NCI-H1930 (cell line): ENCODE data around the gene PRSS27.
"Not testable (repeated sequence)": the region's sequence is repeated elsewhere in the genome, so short reads cannot be mapped to it uniquely, and the experiment has no call there.

ENCODE experiments used
- DNase-seq, 2 experiments: peaks; one replicate each; lab custom pipeline; 2025; lab: John Stamatoyannopoulos, UW

PRSS27 gene

DNA sequence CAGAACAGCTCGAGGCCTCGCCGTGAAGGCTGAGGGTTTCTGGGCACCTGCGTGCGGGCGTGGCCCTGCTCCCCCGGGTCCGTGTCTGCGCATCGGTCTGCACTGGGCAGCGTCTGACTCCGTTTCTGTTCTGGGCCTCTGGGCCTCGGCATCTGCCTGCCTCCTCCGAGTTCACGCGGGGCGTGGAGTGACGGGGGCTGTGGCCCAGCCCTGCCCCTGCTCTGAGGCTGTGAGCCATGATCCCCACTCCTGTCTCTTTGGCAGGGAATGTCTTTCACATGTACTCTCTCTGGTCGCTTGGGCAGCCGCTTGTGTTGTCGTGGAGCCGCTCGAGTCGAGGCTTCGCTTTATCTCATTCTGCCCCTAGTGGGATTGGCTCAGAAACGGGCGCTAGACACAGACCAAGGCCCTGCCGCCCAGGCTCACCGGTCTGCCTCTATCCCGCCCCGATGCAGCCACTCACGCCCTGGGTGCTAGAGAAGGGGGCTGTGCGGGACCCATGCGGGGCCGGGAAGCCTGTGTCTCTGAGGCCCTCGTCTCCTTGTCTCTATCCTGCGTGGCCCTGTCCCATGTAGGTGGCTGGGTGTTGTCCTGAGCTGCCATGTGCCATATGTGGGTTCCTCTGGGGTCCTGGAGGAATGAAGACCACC is 23.3 kb downstream of the PRSS27 start:
- not testable (repeated sequence) for DNase-seq

GRCh38 chr16:2692948-2693651 is 26.9 kb downstream of the PRSS27 start:
- DNase-seq, result no peak

GRCh38 chr16:2692251-2692947 is 27.6 kb downstream of the PRSS27 start:
- DNase-seq, result no peak

DNA sequence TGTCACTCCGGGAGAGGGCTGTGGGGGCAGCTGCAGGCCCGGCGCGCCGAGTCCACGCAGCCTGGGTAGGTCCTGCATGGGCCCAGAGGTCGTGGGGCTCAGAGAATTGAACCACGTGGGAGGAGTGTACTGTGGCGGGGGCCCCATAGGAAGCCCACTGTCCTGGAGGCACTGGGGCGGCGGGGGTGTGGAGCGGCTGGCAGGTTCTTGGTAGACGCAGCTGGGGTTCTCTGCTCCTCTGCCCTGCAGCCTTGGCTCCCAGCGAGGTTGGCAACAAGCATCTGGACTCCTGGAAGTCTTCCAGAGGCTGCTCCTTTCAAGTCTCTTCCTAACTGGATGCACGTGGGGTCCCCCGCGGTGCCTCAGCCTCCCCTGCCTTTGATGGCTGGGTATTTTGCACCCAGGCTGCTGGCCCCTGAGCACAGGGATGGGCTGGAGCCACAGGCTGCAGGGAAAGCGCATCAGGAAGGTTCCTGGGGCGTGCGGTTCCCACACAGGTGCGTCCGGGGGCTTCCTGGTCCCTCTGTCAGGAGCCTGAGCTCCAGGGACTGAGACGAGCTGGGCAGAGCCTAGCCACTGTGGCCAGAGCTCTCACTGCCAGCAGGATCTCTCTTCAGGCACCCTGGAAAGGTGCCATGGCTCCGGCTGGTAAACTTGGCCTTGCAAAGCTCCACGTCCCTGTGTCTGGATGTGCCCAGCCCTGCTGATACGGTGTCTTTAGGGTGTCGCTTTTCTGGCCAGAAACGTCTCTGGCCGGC is 28.4 kb downstream of the PRSS27 start:
- DNase-seq, result no peak

GRCh38 chr16:2690852-2691251 is 29.2 kb downstream of the PRSS27 start:
- DNase-seq, result no peak

- DNase-seq, result no peak
Observed at GRCh38 chr16:2689968-2690801, 29.8 kb downstream of the PRSS27 start.

DNA sequence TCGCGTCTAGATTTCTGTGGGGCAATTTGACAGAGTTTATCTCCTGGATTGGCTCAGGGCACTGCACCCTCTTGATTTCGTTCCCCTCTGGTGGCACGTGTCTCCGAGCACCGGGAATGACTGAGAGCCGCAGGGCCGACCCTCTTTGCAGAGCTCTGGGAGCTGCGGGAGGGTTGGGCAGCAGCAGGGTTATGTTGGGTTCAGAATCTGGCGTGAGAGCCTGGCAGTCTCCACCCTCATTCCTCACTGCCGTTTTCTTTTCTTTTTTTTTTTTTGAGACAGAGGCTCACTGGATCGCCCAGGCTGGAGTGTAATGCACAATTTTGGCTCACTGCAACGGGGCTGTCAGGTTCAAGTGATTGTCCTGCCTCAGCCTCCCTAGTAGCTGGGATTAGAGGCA is 30.6 kb downstream of the PRSS27 start:
- DNase-seq, result not testable (repeated sequence)

GRCh38 chr16:2687531-2688308 is 32.3 kb downstream of the PRSS27 start:
- DNase-seq, result no peak

GRCh38 chr16:2686912-2687507 is 33.0 kb downstream of the PRSS27 start:
- DNase-seq, result no peak

- not testable (repeated sequence) for DNase-seq
Observed at GRCh38 chr16:2686075-2686474, 33.9 kb downstream of the PRSS27 start.

DNA sequence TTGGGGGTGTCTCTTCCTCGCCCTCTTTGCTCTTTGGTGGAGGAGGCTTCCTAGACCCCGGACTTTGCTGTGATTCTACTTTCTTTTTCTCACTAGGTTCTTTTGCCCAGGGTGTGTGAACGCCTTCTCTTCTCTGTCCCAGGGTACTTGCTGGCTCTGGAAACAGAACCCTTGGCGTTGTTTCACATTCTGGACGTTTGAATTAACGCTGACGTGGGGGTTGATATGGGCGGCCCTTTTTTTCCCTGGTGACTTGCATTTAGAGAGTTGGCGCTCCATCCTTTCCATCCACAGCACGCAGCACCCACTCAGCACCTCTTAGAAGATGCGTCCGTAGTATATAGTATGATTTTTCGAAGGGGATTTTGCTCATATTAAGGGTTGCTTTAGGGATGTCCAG is 37.0 kb downstream of the PRSS27 start:
- not testable (repeated sequence) for DNase-seq

DNA sequence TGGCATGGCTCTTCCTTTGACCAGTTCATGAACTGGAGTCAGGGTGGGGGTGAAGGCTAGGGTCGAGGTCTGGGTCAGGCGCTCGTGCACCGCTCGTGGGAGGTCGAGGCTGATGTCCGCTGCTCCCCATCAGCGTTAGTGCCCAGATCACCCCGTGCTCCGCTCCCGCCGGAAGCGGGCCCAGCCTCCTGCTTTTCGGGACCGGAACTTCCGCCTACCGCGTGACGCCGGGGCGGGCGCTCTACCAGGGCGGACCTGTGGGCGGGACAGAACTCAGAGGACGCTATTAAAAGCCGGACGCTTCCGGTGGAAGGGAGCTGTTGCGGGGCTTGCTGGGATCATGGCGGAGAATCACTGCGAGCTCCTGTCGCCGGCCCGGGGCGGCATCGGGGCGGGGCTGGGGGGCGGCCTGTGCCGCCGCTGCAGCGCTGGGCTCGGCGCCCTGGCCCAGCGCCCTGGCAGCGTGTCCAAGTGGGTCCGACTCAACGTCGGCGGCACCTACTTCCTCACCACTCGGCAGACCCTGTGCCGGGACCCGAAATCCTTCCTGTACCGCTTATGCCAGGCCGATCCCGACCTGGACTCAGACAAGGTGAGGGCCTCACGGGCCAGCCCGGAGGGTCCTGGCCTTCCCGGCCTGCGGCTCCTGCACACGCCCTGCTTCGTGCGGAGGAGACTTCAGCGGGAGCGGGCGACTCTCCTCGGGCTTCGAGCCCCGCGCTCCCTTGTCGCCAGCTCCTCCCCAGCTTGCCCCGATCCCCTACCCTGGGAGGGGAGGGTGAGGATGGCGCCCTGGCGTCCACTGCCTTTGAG is 37.6 kb downstream of the PRSS27 start, which contains the start of gene KCTD5:
Gene KCTD5, plus strand, starts transcription at position 315 of the 813 bp plus-strand sequence. Its CDS starts 26 bp downstream, at position 341.
- peak; percentile 95 to 97 for DNase-seq

GRCh38 chr16:2680360-2680759 is 39.7 kb downstream of the PRSS27 start:
- DNase-seq, result not testable (repeated sequence)

- DNase-seq, result not testable (repeated sequence)
Observed at GRCh38 chr16:2679902-2680301, 40.1 kb downstream of the PRSS27 start.

DNA sequence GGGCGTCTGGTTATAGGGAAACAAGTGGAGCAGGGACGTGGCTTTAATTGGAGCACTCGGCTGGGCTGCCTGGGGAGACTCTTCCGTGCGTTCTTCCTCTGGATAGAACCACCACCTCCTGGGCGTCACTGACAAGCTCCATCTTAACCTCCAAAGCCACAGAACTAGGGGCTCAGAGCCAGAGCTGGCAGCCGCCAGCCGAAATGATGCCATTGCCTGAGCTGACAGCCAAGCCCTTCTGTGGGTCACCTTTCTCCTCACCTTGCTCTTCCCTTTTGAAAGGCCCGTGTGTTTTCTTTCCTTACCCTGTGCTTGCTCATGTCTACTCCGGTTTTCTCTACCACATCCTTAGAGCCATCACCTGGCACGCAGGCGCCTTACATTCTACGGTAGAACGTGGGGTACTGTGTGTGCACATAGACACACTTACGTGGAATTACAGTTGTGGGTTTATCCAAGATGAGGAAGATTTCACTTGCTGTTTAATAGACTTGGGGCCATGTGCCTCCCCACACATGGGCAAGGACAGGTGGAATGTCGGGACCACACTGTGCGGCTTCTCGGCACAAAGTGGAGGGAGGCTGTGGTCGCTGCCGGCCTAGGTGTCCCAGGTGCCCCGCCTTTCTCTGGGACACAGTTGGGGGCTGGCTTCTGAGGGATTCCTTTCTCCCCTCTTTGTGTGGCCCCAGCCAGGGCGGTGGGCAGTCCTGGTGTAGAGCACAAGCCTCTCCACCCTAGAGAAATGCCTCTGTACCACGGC is 41.6 kb downstream of the PRSS27 start:
- not testable (repeated sequence) for DNase-seq

GRCh38 chr16:2676937-2677336 is 43.1 kb downstream of the PRSS27 start:
- DNase-seq, result not testable (repeated sequence)

- DNase-seq, result no peak
Observed at GRCh38 chr16:2675714-2676113, 44.3 kb downstream of the PRSS27 start.

- DNase-seq, result no peak
Observed at GRCh38 chr16:2675021-2675420, 45.0 kb downstream of the PRSS27 start.
